HCT116 (cell line): ENCODE measurements around the gene RIN1. TPM values are rescaled to one million over a fixed set of nuclear protein-coding genes. Genes with fewer than 3 reads are reported as not detected.
A peak's percentile ranks its signal among the peaks of the same experiment; 100 is the strongest.

ENCODE experiments used
- ATAC-seq: fragments of 200-7000 bp; cut with Tn5 transposase; 2 replicates; pipeline ENCODE4 v1.9.1; 2020; ENCODE audit warnings: mild to moderate bottlenecking, moderate library complexity
- BruUV-seq: library from RNA; stranded (reverse); fragments of 400-500 nt; replicated peaks from 2 replicates; lab custom pipeline; 2021; lab: Mats Ljungman, UMichigan
- CTCF ChIA-PET: fragments of 300-600 bp; sonication (Branson Sonifier 250); formaldehyde crosslinking; loops from one replicate; lab custom pipeline; 2021; ENCODE audit warnings: antibody characterized with exemption; lab: Charles Lee
- POLR2A ChIA-PET: fragments of 300-600, 350-600 bp; sonication (Branson Sonifier 250); formaldehyde crosslinking; loops from one replicate; lab custom pipeline; 2021; ENCODE audit warnings: antibody characterized with exemption; lab: Charles Lee
- RAD21 ChIA-PET, 2 experiments: fragments of 300-600 bp; sonication (Branson Sonifier 250); formaldehyde crosslinking; loops; one replicate each; lab custom pipeline; 2023; ENCODE audit warnings: low total read pairs in 2 of 2; ENCODE audit not compliant: uncharacterized antibody in 2 of 2, unreplicated experiment in 2 of 2, low non-redundant PET in 1 of 2; lab: Charles Lee
- DNase-seq: peaks from one replicate; pipeline ENCODE4 v3.0.0-alpha.2; 2010; ENCODE audit warnings: low read depth, low spot score
- H2AFZ ChIP-seq: fragments of 200-600 bp; shearing (Covaris generic), sonication (generic); 2 replicates; pipeline ENCODE4 v1.6.1; 2017; ENCODE audit warnings: low read depth, mixed run types, mixed read lengths, antibody characterized with exemption, low read length; ENCODE audit not compliant: poor library complexity, severe bottlenecking
- H3K27ac ChIP-seq: 2 replicates; pipeline ENCODE4 v1.5.1; 2012; ENCODE audit warnings: low read depth, low read length
- H3K27me3 ChIP-seq: fragments of 200-600 bp; sonication (generic); 2 replicates; pipeline ENCODE4 v1.6.1; 2016; ENCODE audit warnings: mixed run types, low read length, mixed read lengths; ENCODE audit not compliant: insufficient read depth
- H3K36me3 ChIP-seq, 2 experiments: fragments of 200-500 bp in 1 of 2; fragments of 200-600 bp in 1 of 2; sonication (Bioruptor generic) in 1 of 2; sonication (generic) in 1 of 2; 2 replicates each; pipeline versions ENCODE4 v1.5.1 to v1.6.1; 2014 to 2016; ENCODE audit warnings: low read length in 2 of 2, inconsistent platforms in 1 of 2, mixed read lengths in 1 of 2, mixed run types in 1 of 2; ENCODE audit not compliant: insufficient read depth in 2 of 2, control insufficient read depth in 1 of 2
- H3K4me1 ChIP-seq, 2 experiments: fragments of 200-600 bp in 1 of 2; sonication (generic) in 1 of 2; 2 replicates each; pipeline versions ENCODE4 v1.5.1 to v1.6.1; 2012 to 2017; ENCODE audit warnings: low read length in 2 of 2, inconsistent platforms in 1 of 2, mild to moderate bottlenecking in 1 of 2, mixed read lengths in 1 of 2, mixed run types in 1 of 2, moderate library complexity in 1 of 2; ENCODE audit not compliant: insufficient read depth in 2 of 2, control insufficient read depth in 1 of 2
- H3K4me2 ChIP-seq: fragments of 200-600 bp; sonication (generic); 2 replicates; pipeline ENCODE4 v1.6.1; 2017; ENCODE audit warnings: mixed run types, low read length, mixed read lengths
- H3K4me3 ChIP-seq, 2 experiments: fragments of 200-600 bp in 1 of 2; sonication (generic) in 1 of 2; replicated peaks in 1 of 2; 2 replicates each; pipeline ENCODE4 v1.5.1; 2011 to 2016; ENCODE audit warnings: low read length in 2 of 2, control low read depth in 1 of 2, low read depth in 1 of 2, mild to moderate bottlenecking in 1 of 2, mixed read lengths in 1 of 2, mixed run types in 1 of 2
- H3K79me2 ChIP-seq: fragments of 200-600 bp; sonication (generic); 2 replicates; pipeline ENCODE4 v1.6.1; 2017; ENCODE audit warnings: mild to moderate bottlenecking, mixed run types, low read length, moderate library complexity, mixed read lengths; ENCODE audit not compliant: insufficient read depth
- H3K9ac ChIP-seq: fragments of 200-600 bp; sonication (generic); 2 replicates; pipeline ENCODE4 v1.6.1; 2016; ENCODE audit warnings: low read length, mixed read lengths
- H3K9me2 ChIP-seq: fragments of 200-600 bp; sonication (generic), shearing (Covaris generic); 2 replicates; pipeline ENCODE4 v1.6.1; 2017; ENCODE audit warnings: mixed run types, mild to moderate bottlenecking, moderate library complexity; ENCODE audit not compliant: insufficient read depth
- H3K9me3 ChIP-seq, 2 experiments: fragments of 200-500 bp in 1 of 2; fragments of 200-600 bp in 1 of 2; sonication (Bioruptor generic) in 1 of 2; sonication (generic) in 1 of 2; 2 replicates each; pipeline ENCODE4 v1.6.1; 2014 to 2017; ENCODE audit warnings: low read length in 2 of 2, mixed read lengths in 2 of 2, inconsistent platforms in 1 of 2, low read depth in 1 of 2, mild to moderate bottlenecking in 1 of 2, mixed run types in 1 of 2, moderate library complexity in 1 of 2; ENCODE audit not compliant: control insufficient read depth in 1 of 2, insufficient read depth in 1 of 2
- H4K20me1 ChIP-seq: fragments of 200-600 bp; sonication (generic), shearing (Covaris generic); 2 replicates; pipeline ENCODE4 v1.6.1; 2017; ENCODE audit warnings: mixed run types, mild to moderate bottlenecking, moderate library complexity; ENCODE audit not compliant: insufficient read depth
- CTCF ChIP-seq, 3 experiments: fragments of 200-600 bp in 1 of 3; sonication (generic) in 1 of 3; IDR thresholded peaks in 2 of 3; conservative IDR thresholded peaks in 1 of 3; 2 replicates each; pipeline ENCODE4 v1.5.1; 2012 to 2017; ENCODE audit warnings: low read depth in 2 of 3, low read length in 2 of 3, antibody characterized with exemption in 1 of 3, borderline replicate concordance in 1 of 3, control low read depth in 1 of 3, mild to moderate bottlenecking in 1 of 3, mixed read lengths in 1 of 3, mixed run types in 1 of 3, moderate library complexity in 1 of 3; ENCODE audit not compliant: insufficient read depth in 1 of 3
- EZH2phosphoT487 ChIP-seq: fragments of 200-600 bp; IDR thresholded peaks from 2 replicates; pipeline ENCODE4 v1.6.1; 2018; ENCODE audit warnings: antibody characterized with exemption, borderline replicate concordance
- RAD21 ChIP-seq: IDR thresholded peaks from 2 replicates; pipeline ENCODE4 v1.6.1; 2012; ENCODE audit warnings: low read depth, mild to moderate bottlenecking
- SRF ChIP-seq: IDR thresholded peaks from 2 replicates; pipeline ENCODE4 v1.6.1; 2012; ENCODE audit warnings: low read depth
- ZBTB33 ChIP-seq: IDR thresholded peaks from 2 replicates; pipeline ENCODE4 v1.6.1; 2011; ENCODE audit warnings: mild to moderate bottlenecking, low read length, moderate library complexity; ENCODE audit not compliant: insufficient replicate concordance; ENCODE audit errors: extremely low read depth
- ZNF274 ChIP-seq: fragments of 200-500 bp; sonication (Bioruptor generic); IDR thresholded peaks from 2 replicates; pipeline ENCODE4 v1.6.1; 2014; ENCODE audit warnings: mild to moderate bottlenecking, low read depth, low read length, inconsistent platforms
- intact Hi-C: fragments of 100-400 bp; cut with micrococcal nuclease; formaldehyde crosslinking; loops from 2 replicates; pipeline ENCODE4 v1.10.0; 2022
- total RNA-seq: library from RNA; stranded (reverse); gene quantifications from one replicate; pipeline ENCODE4 v1.2.1, GENCODE V29; 2021; ENCODE audit not compliant: unreplicated experiment

RIN1 gene
- total RNA-seq, 1 experiment from 2014 or later: 38.7 TPM

- RAD21 ChIA-PET: no interaction called here
- TF ChIP-seq SRF (no peak), ZNF274 (no peak), CTCF (IDR thresholded peaks at IDR 0.05 in 2 of 3, conservative IDR thresholded peaks at IDR 0.05 in 1 of 3; ENCODE audit: borderline replicate concordance in 1 of 3, insufficient read depth in 1 of 3, low read depth in 2 of 3, low read length in 2 of 3) (peak in 2 of 3 experiments; percentile 91 to 95; a peak in 5 of 6 replicates), ZBTB33 (no peak), RAD21 (no peak), EZH2phosphoT487 (no peak)
- DNase-seq: no peak
- POLR2A ChIA-PET: no interaction called here
- ATAC-seq: peak; percentile 75
- intact Hi-C loops: no loop called here
- Histone ChIP-seq H3K36me3 (peaks cover 30 to 45% of the 10 kb centered on the region in 2 experiments), H3K4me2 (no peak overlapping the region), H3K27me3 (no peaks in the 10 kb centered on the region), H3K9ac (no peak overlapping the region), H2AFZ (no peak overlapping the region), H3K79me2 (peaks cover 16% of the 10 kb centered on the region), H3K9me3 (no peaks in the 10 kb centered on the region), H3K4me3 (no peak overlapping the region), H3K9me2 (no peaks in the 10 kb centered on the region), H3K27ac (no peak overlapping the region), H3K4me1 (peaks cover 0 to 7% of the 10 kb centered on the region in 2 experiments; a peak in 1 of 4 replicates), H4K20me1 (no peaks in the 10 kb centered on the region)
- CTCF ChIA-PET: interaction anchor here (0.6 to 2.8 kb wide), 8 partner anchors 8 to 315 kb away, joined by 3 to 23 read pairs (median 6); partner anchors contain the start of gene SLC29A2
- BruUV-seq: no TSS peak
Measured at GRCh38 chr11:66363805-66364535, 27.7 kb upstream of the RIN1 start.
